Fibroblast of lung (primary cell): ENCODE measurements around the gene DLAT. TPM values are rescaled to one million over a fixed set of nuclear protein-coding genes. Genes with fewer than 3 reads are reported as not detected.
"Not testable (repeated sequence)": the region's sequence is repeated elsewhere in the genome, so short reads cannot be mapped to it uniquely, and the experiment has no call there.

Experiments used
- DNase-seq, 2 donors: peaks; one replicate each; pipeline versions ENCODE4 v3.0.0 to v3.0.0-alpha.2; 2010; ENCODE audit warnings: low read depth in 2 of 2
- H2AFZ ChIP-seq: 2 replicates; pipeline ENCODE4 v1.5.1; 2012; ENCODE audit warnings: low read length, control low read depth, inconsistent platforms
- H3K27ac ChIP-seq: 2 replicates; pipeline ENCODE4 v1.5.1; 2011; ENCODE audit warnings: low read length, control low read depth; ENCODE audit not compliant: insufficient read depth
- H3K27me3 ChIP-seq: 2 replicates; pipeline ENCODE4 v1.5.1; 2011; ENCODE audit warnings: mild to moderate bottlenecking, low read length; ENCODE audit not compliant: control insufficient read depth, insufficient read depth
- H3K36me3 ChIP-seq: 2 replicates; pipeline ENCODE4 v1.5.1; 2011; ENCODE audit warnings: low read length; ENCODE audit not compliant: control insufficient read depth, insufficient read depth
- H3K4me1 ChIP-seq: 2 replicates; pipeline ENCODE4 v1.5.1; 2011; ENCODE audit warnings: low read length; ENCODE audit not compliant: control insufficient read depth, insufficient read depth; ENCODE audit errors: extremely low read depth
- H3K4me2 ChIP-seq: 2 replicates; pipeline ENCODE4 v1.5.1; 2011; ENCODE audit warnings: low read length, control low read depth; ENCODE audit not compliant: insufficient read depth; ENCODE audit errors: extremely low read depth
- H3K4me3 ChIP-seq, 4 experiments: fragments of 200-600 bp in 1 of 4; sonication (generic) in 1 of 4; replicated peaks in 1 of 4; 2 replicates each; pipeline ENCODE4 v1.5.1; 2011 to 2016; ENCODE audit warnings: low read length in 4 of 4, low read depth in 3 of 4, mild to moderate bottlenecking in 3 of 4, control low read depth in 2 of 4, inconsistent platforms in 1 of 4, mixed read lengths in 1 of 4; ENCODE audit not compliant: insufficient read depth in 1 of 4; ENCODE audit errors: control extremely low read depth in 1 of 4
- H3K79me2 ChIP-seq: 2 replicates; pipeline ENCODE4 v1.5.1; 2012; ENCODE audit warnings: mild to moderate bottlenecking, low read length, inconsistent platforms; ENCODE audit not compliant: control insufficient read depth, insufficient read depth
- H3K9ac ChIP-seq: 2 replicates; pipeline ENCODE4 v1.5.1; 2011; ENCODE audit warnings: mild to moderate bottlenecking, low read length, control low read depth; ENCODE audit not compliant: insufficient read depth
- H3K9me3 ChIP-seq: 2 replicates; pipeline ENCODE4 v1.5.1; 2012; ENCODE audit warnings: low read depth, low read length; ENCODE audit not compliant: control insufficient read depth, insufficient read depth
- H4K20me1 ChIP-seq: 2 replicates; pipeline ENCODE4 v1.5.1; 2011; ENCODE audit warnings: low read length; ENCODE audit not compliant: control insufficient read depth, insufficient read depth; ENCODE audit errors: extremely low read depth
- CTCF ChIP-seq, 2 donors: IDR thresholded peaks in 1 of 2; conservative IDR thresholded peaks in 1 of 2; 1 replicate in 1 of 2; 2 replicates in 1 of 2; pipeline ENCODE4 v1.5.1; 2011 to 2012; ENCODE audit warnings: low read length in 2 of 2, control low read depth in 1 of 2, inconsistent platforms in 1 of 2, low read depth in 1 of 2, mild to moderate bottlenecking in 1 of 2
- EZH2 ChIP-seq: IDR thresholded peaks from 2 replicates; pipeline ENCODE4 v1.5.1; 2012; ENCODE audit warnings: low read length, control low read depth, mild to moderate bottlenecking; ENCODE audit errors: missing control alignments
- polyA plus RNA-seq, 2 donors: library from polyadenylated mRNA; depleted of rRNA in 1 of 2; stranded (reverse) in 1 of 2; unstranded in 1 of 2; fragments of >200 nt; gene quantifications; 2 replicates each; pipeline ENCODE4 v1.2.1, GENCODE V29; 2011 to 2012; ENCODE audit warnings: missing spikeins in 1 of 2
- total RNA-seq: library from RNA; depleted of rRNA; stranded (reverse); fragments of >200 nt; gene quantifications from 2 replicates; pipeline ENCODE4 v1.2.1, GENCODE V29; 2014

The DLAT gene
- total and polyA plus RNA-seq, 2 donors (not counting 1 experiment from before 2014, with no cell fraction given) = 33.9 to 37.8 TPM

- DNase-seq = peak; percentile 91 to 98
- Histone ChIP-seq H3K4me1 (no peaks in the 10 kb centered on the region), H3K27me3 (no peaks in the 10 kb centered on the region), H3K9ac (peak within 1 kb of the TSS; percentile 73), H3K4me2 (peak within 1 kb of the TSS; percentile 92), H3K4me3 (peak within 1 kb of the TSS; percentile 84 to 100 (median 95)), H3K9me3 (no peaks in the 10 kb centered on the region), H4K20me1 (no peaks in the 10 kb centered on the region), H3K27ac (peak within 1 kb of the TSS; percentile 87), H3K79me2 (peaks cover 35% of the 10 kb centered on the region), H2AFZ (peak within 1 kb of the TSS; percentile 88), H3K36me3 (peaks cover 6% of the 10 kb centered on the region)
- TF ChIP-seq CTCF (conservative IDR thresholded peaks at IDR 0.05 in 1 of 2, IDR thresholded peaks at IDR 0.05 in 1 of 2; ENCODE audit: low read depth in 1 of 2, low read length in 2 of 2) (peak in 1 of 2 donors; percentile 41), EZH2 (no peak)
These were observed 61.4 kb downstream of the DLAT start, which contains the start of the genes SDHD and TIMM8B for GRCh38 chr11:112086422-112087191. Gene SDHD, plus strand, starts transcription at chr11:112086873. Its CDS starts 35 bp downstream, at chr11:112086908. Gene TIMM8B, minus strand, starts transcription at chr11:112086756. Its CDS starts 33 bp downstream, at chr11:112086723.

DNA sequence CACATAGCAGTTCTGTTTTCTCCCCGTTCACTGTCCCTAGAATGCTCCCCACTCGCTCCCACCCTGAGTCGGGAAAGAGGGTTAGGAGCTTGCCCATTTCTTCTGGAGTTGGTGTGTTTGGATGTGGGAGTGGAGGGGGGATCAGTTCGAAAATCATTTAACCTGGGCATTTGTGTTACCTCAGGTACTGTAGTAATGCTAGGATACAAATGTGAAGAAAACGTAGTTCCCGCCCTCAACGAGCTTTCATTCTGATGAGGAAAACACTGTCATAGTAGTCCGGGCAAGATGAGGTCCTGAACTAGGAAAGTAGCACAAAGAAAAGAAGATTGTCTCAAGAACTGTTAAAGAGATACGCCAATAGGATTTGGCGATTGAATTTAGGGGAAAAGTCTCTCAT, 62.0 kb downstream of the DLAT start:
- Histone ChIP-seq H3K27ac (peak overlapping the region; percentile 87), H3K4me2 (peak overlapping the region; percentile 92)

DNA sequence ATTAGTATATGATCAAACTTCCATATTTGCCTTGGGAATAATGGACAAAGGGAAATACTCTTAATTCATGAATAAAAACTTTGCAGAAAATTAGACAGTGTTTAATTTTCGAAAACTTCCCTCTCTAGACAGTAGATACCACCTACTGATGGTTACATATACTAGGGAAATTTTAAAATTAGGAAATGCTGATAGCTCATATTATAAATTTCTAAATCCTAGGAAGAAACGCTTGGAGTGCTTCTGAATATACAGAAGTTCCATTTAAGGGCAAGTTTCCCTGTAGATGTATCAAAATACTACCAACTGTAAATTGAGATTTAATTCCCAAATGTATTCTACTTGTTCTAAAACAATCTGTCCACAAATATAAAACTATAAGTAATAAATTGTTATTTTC, 70.1 kb downstream of the DLAT start:
- DNase-seq, H3K36me3 ChIP-seq, H3K4me1 ChIP-seq, H3K4me2 ChIP-seq, H3K27me3 ChIP-seq, H3K27ac ChIP-seq, H2AFZ ChIP-seq, H3K79me2 ChIP-seq, H3K9ac ChIP-seq, H4K20me1 ChIP-seq, H3K9me3 ChIP-seq, H3K4me3 ChIP-seq: not testable (repeated sequence)

More for the DNA sequence above, 62.0 kb downstream of the DLAT start:
- Histone ChIP-seq H4K20me1 (no peaks in the 10 kb centered on the region), H3K9me3 (no peaks in the 10 kb centered on the region), H2AFZ (peak overlapping the region; percentile 71), H3K4me1 (no peaks in the 10 kb centered on the region), H3K36me3 (peaks cover 6% of the 10 kb centered on the region), H3K4me3 (peak overlapping the region; percentile 84 to 100 (median 95)), H3K27me3 (no peaks in the 10 kb centered on the region), H3K9ac (peak overlapping the region; percentile 73), H3K79me2 (peaks cover 35% of the 10 kb centered on the region)
- no peak for DNase-seq
- TF ChIP-seq CTCF (conservative IDR thresholded peaks at IDR 0.05 in 1 of 2, IDR thresholded peaks at IDR 0.05 in 1 of 2; ENCODE audit: low read depth in 1 of 2, low read length in 2 of 2) = no peak
- no peak for TF ChIP-seq EZH2
